Left ventricle myocardium inferior (tissue), 1 donor: ENCODE measurements around the gene LRRC3B. TPM values are rescaled to one million over a fixed set of nuclear protein-coding genes. Genes with fewer than 3 reads are reported as not detected.

Source experiments
- DNase-seq: peaks from one replicate; pipeline ENCODE4 v3.0.0-alpha.2; 2020
- H3K27ac ChIP-seq: fragments of 200-600 bp; replicated peaks from 2 replicates; pipeline ENCODE4 v1.8.0; 2021
- H3K27me3 ChIP-seq: fragments of 200-600 bp; 2 replicates; pipeline ENCODE4 v1.8.0; 2021; ENCODE audit warnings: low read depth
- H3K36me3 ChIP-seq: fragments of 200-600 bp; 2 replicates; pipeline ENCODE4 v1.8.0; 2021
- H3K4me1 ChIP-seq: fragments of 200-600 bp; 2 replicates; pipeline ENCODE4 v1.8.0; 2021
- H3K4me3 ChIP-seq: fragments of 200-600 bp; 2 replicates; pipeline ENCODE4 v1.8.0; 2021; ENCODE audit warnings: mild to moderate bottlenecking, moderate library complexity
- H3K9me3 ChIP-seq: fragments of 200-600 bp; replicated peaks from 2 replicates; pipeline ENCODE4 v1.8.0; 2021
- CTCF ChIP-seq: fragments of 200-600 bp; IDR thresholded peaks from 2 replicates; pipeline ENCODE4 v1.8.0; 2021; ENCODE audit warnings: antibody characterized with exemption, mild to moderate bottlenecking, borderline replicate concordance
- intact Hi-C: fragments of 100-400 bp; cut with micrococcal nuclease; formaldehyde crosslinking; loops from one replicate; pipeline ENCODE4 v1.11.0; 2022
- total RNA-seq: library from RNA; stranded (reverse); fragmentation: NEBNext Ultra II Directional; extraction: Animal tissue kit (Norgen Biotek cat#: 25700); gene quantifications from one replicate; pipeline ENCODE4 v1.2.1, GENCODE V29; 2021
- donor health status: DM: no; HTN: yes; CAD: no; lungs with severe emphysema.

LRRC3B gene
- total RNA-seq, 1 donor from 2014 or later: 0.55 TPM

- H3K36me3 ChIP-seq: no peaks in the 10 kb centered on the region
- no peak for DNase-seq
- intact Hi-C loops: no loop called here
- H3K27ac ChIP-seq: no peak overlapping the region
- H3K4me1 ChIP-seq: peaks cover 21% of the 10 kb centered on the region
- peaks cover 61% of the 10 kb centered on the region for H3K27me3 ChIP-seq
- H3K4me3 ChIP-seq: no peak overlapping the region
- no peak for TF ChIP-seq CTCF
- H3K9me3 ChIP-seq: no peaks in the 10 kb centered on the region
These were observed 2.6 kb downstream of the LRRC3B start for GRCh38 chr3:26625187-26625586.

GRCh38 chr3:26627080-26627479 is 4.5 kb downstream of the LRRC3B start:
- Histone ChIP-seq H3K9me3 (no peaks in the 10 kb centered on the region), H3K27me3 (peaks cover 42% of the 10 kb centered on the region), H3K27ac (no peak overlapping the region), H3K36me3 (no peaks in the 10 kb centered on the region), H3K4me1 (peaks cover 22% of the 10 kb centered on the region), H3K4me3 (no peak overlapping the region)
- intact Hi-C loops: no loop called here
- no peak for TF ChIP-seq CTCF
- DNase-seq: no peak

DNA sequence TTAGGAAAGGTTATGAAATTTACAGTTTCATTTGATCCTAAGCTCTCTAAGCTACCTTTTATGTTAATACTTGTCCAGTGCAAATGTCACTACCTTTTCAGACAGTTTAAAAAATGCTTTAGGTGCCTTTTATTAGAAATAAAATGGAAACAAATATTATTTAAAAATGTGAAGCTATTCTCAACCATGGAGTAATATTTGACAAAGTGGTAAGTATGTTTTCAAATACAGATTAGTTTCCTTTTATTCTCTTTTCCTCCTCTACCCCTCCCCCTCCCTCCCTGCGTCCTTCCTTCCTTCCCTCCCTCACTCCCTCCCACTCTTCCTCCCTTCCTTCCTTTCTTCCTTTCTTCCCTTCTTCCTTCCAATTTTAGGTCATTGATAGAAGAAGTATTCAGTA is 6.3 kb downstream of the LRRC3B start:
- TF ChIP-seq CTCF: no peak
- no peak overlapping the region for H3K4me3 ChIP-seq
- intact Hi-C loops: no loop called here

GRCh38 chr3:26630669-26631389 is 8.3 kb downstream of the LRRC3B start:
- DNase-seq: no peak
- H3K27me3 ChIP-seq: peaks cover 5% of the 10 kb centered on the region
- no peaks in the 10 kb centered on the region for H3K9me3 ChIP-seq
- TF ChIP-seq CTCF: no peak
- H3K4me3 ChIP-seq: no peak overlapping the region
- H3K36me3 ChIP-seq: no peaks in the 10 kb centered on the region
- peaks cover 5% of the 10 kb centered on the region for H3K4me1 ChIP-seq
- no peak overlapping the region for H3K27ac ChIP-seq
- intact Hi-C loops: no loop called here

More for the DNA sequence above, 6.3 kb downstream of the LRRC3B start:
- Histone ChIP-seq H3K27ac (no peak overlapping the region), H3K9me3 (no peaks in the 10 kb centered on the region), H3K36me3 (no peaks in the 10 kb centered on the region), H3K27me3 (peaks cover 24% of the 10 kb centered on the region), H3K4me1 (peaks cover 5% of the 10 kb centered on the region)
- no peak for DNase-seq

GRCh38 chr3:26631390-26631738 is 8.8 kb downstream of the LRRC3B start:
- TF ChIP-seq CTCF: no peak
- DNase-seq: no peak
- H3K36me3 ChIP-seq: no peaks in the 10 kb centered on the region
- intact Hi-C loops: no loop called here
- peaks cover 5% of the 10 kb centered on the region for H3K4me1 ChIP-seq
- H3K27me3 ChIP-seq: no peaks in the 10 kb centered on the region
- no peak overlapping the region for H3K27ac ChIP-seq
- H3K4me3 ChIP-seq: no peak overlapping the region
- no peaks in the 10 kb centered on the region for H3K9me3 ChIP-seq
